H9 (cell line): Measurements from ENCODE around the gene DIPK1C. TPM values are rescaled to one million over a fixed set of nuclear protein-coding genes. Genes with fewer than 3 reads are reported as not detected.

Experiments used
- DNase-seq: peaks from one replicate; pipeline ENCODE4 v3.0.0-alpha.2; 2017
- H2AFZ ChIP-seq: one replicate; pipeline ENCODE4 v1.6.1; 2013; ENCODE audit warnings: mild to moderate bottlenecking, low read length, control low read depth, moderate library complexity
- H2AK5ac ChIP-seq: 2 replicates; pipeline ENCODE4 v1.6.1; 2013; ENCODE audit warnings: low read length, control low read depth, mixed read lengths; ENCODE audit not compliant: insufficient read length
- H2BK120ac ChIP-seq: one replicate; pipeline ENCODE4 v1.6.1; 2013; ENCODE audit warnings: low read depth, mild to moderate bottlenecking, low read length, control low read depth, inconsistent platforms; ENCODE audit not compliant: poor library complexity, severe bottlenecking
- H2BK12ac ChIP-seq: 2 replicates; pipeline ENCODE4 v1.6.1; 2013; ENCODE audit warnings: low read length, control low read depth, mixed read lengths, low read depth; ENCODE audit not compliant: insufficient read length
- H2BK15ac ChIP-seq: 2 replicates; pipeline ENCODE4 v1.6.1; 2013; ENCODE audit warnings: low read depth, low read length, control low read depth
- H2BK20ac ChIP-seq: one replicate; pipeline ENCODE4 v1.6.1; 2013; ENCODE audit warnings: low read depth, mild to moderate bottlenecking, low read length, control low read depth, inconsistent platforms; ENCODE audit not compliant: poor library complexity, severe bottlenecking
- H2BK5ac ChIP-seq: 2 replicates; pipeline ENCODE4 v1.6.1; 2013; ENCODE audit warnings: low read length, control low read depth, mixed read lengths; ENCODE audit not compliant: insufficient read length
- H3K14ac ChIP-seq: 2 replicates; pipeline ENCODE4 v1.6.1; 2013; ENCODE audit warnings: low read length, control low read depth; ENCODE audit not compliant: insufficient read depth
- H3K18ac ChIP-seq: 2 replicates; pipeline ENCODE4 v1.6.1; 2013; ENCODE audit warnings: low read depth, mild to moderate bottlenecking, mixed read lengths, low read length, control low read depth; ENCODE audit not compliant: insufficient read length
- H3K23ac ChIP-seq: 2 replicates; pipeline ENCODE4 v1.6.1; 2013; ENCODE audit warnings: low read length, control low read depth, mixed read lengths, low read depth; ENCODE audit not compliant: insufficient read length
- H3K23me2 ChIP-seq: 2 replicates; pipeline ENCODE4 v1.6.1; 2013; ENCODE audit warnings: low read depth, mild to moderate bottlenecking, mixed read lengths, low read length, control low read depth; ENCODE audit not compliant: insufficient read length, poor library complexity, severe bottlenecking
- H3K27ac ChIP-seq: 2 replicates; pipeline ENCODE4 v1.5.1; 2013; ENCODE audit warnings: low read length, control low read depth, mixed read lengths, low read depth; ENCODE audit not compliant: insufficient read length
- H3K27me3 ChIP-seq: 2 replicates; pipeline ENCODE4 v1.6.1; 2013; ENCODE audit warnings: low read length, control low read depth, inconsistent platforms; ENCODE audit not compliant: insufficient read depth
- H3K4ac ChIP-seq: 2 replicates; pipeline ENCODE4 v1.6.1; 2013; ENCODE audit warnings: low read depth, mild to moderate bottlenecking, control low read depth, inconsistent platforms, low read length, moderate library complexity
- H3K4me1 ChIP-seq: 2 replicates; pipeline ENCODE4 v1.6.1; 2013; ENCODE audit warnings: low read length, control low read depth, inconsistent platforms; ENCODE audit not compliant: insufficient read depth
- H3K4me2 ChIP-seq: 2 replicates; pipeline ENCODE4 v1.6.1; 2013; ENCODE audit warnings: low read length, control low read depth, mixed read lengths; ENCODE audit not compliant: insufficient read length, insufficient read depth
- H3K56ac ChIP-seq: 2 replicates; pipeline ENCODE4 v1.6.1; 2013; ENCODE audit warnings: low read depth, mild to moderate bottlenecking, mixed read lengths, low read length, control low read depth; ENCODE audit not compliant: insufficient read length
- H3K79me1 ChIP-seq: 2 replicates; pipeline ENCODE4 v1.6.1; 2013; ENCODE audit warnings: low read depth, mild to moderate bottlenecking, moderate library complexity, low read length, control low read depth, inconsistent platforms; ENCODE audit not compliant: insufficient read depth, poor library complexity, severe bottlenecking
- H3K79me2 ChIP-seq: 2 replicates; pipeline ENCODE4 v1.6.1; 2013; ENCODE audit warnings: low read length, control low read depth, inconsistent platforms; ENCODE audit not compliant: insufficient read depth
- H3K9ac ChIP-seq: 2 replicates; pipeline ENCODE4 v1.6.1; 2013; ENCODE audit warnings: low read length, control low read depth, mixed read lengths; ENCODE audit not compliant: insufficient read length; ENCODE audit errors: extremely low read depth
- H3K9me3 ChIP-seq: one replicate; pipeline ENCODE4 v1.6.1; 2013; ENCODE audit warnings: low read depth, low read length, inconsistent platforms; ENCODE audit not compliant: control insufficient read depth
- H3T11ph ChIP-seq: one replicate; pipeline ENCODE4 v1.6.1; 2013; ENCODE audit warnings: mild to moderate bottlenecking, low read length, control low read depth, inconsistent platforms
- H4K20me1 ChIP-seq: one replicate; pipeline ENCODE4 v1.6.1; 2013; ENCODE audit not compliant: control insufficient read depth, insufficient read length, insufficient read depth
- H4K5ac ChIP-seq: 2 replicates; pipeline ENCODE4 v1.6.1; 2013; ENCODE audit warnings: low read depth, mild to moderate bottlenecking, mixed read lengths, low read length, control low read depth; ENCODE audit not compliant: insufficient read length
- H4K8ac ChIP-seq: replicated peaks from 2 replicates; pipeline ENCODE4 v1.6.1; 2013; ENCODE audit warnings: low read length, control low read depth, mixed read lengths, low read depth; ENCODE audit not compliant: insufficient read length
- H4K91ac ChIP-seq: 2 replicates; pipeline ENCODE4 v1.6.1; 2013; ENCODE audit warnings: low read depth, mild to moderate bottlenecking, moderate library complexity, mixed read lengths, low read length, control low read depth; ENCODE audit not compliant: insufficient read length
- H3K27ac Mint-ChIP-seq, 3 experiments: 2 replicates in 2 of 3; 3 replicates in 1 of 3; pipeline ENCODE4 v1.8.0; 2020 to 2021; ENCODE audit warnings: mixed read lengths in 3 of 3, mild to moderate bottlenecking in 1 of 3, moderate library complexity in 1 of 3
- H3K27me3 Mint-ChIP-seq: 2 replicates; pipeline ENCODE4 v1.8.0; 2021; ENCODE audit warnings: low read depth, mild to moderate bottlenecking, moderate library complexity, mixed read lengths
- H3K36me3 Mint-ChIP-seq, 3 experiments: 2 replicates in 2 of 3; 3 replicates in 1 of 3; pipeline ENCODE4 v1.8.0; 2020 to 2021; ENCODE audit warnings: low read depth in 3 of 3, mixed read lengths in 3 of 3; ENCODE audit not compliant: insufficient read depth in 1 of 3
- H3K4me1 Mint-ChIP-seq, 2 experiments: 2 replicates each; pipeline ENCODE4 v1.8.0; 2020; ENCODE audit warnings: mixed read lengths in 2 of 2
- H3K4me3 Mint-ChIP-seq, 2 experiments: 2 replicates in 1 of 2; 3 replicates in 1 of 2; pipeline ENCODE4 v1.8.0; 2020 to 2021; ENCODE audit warnings: mild to moderate bottlenecking in 2 of 2, mixed read lengths in 2 of 2, moderate library complexity in 1 of 2
- H3K9me3 Mint-ChIP-seq, 2 experiments: 2 replicates in 1 of 2; 3 replicates in 1 of 2; pipeline ENCODE4 v1.8.0; 2020; ENCODE audit warnings: mild to moderate bottlenecking in 2 of 2, mixed read lengths in 2 of 2, moderate library complexity in 1 of 2
- CTCF ChIP-seq: fragments of 200-600 bp; sonication (generic); conservative IDR thresholded peaks from 3 replicates; pipeline ENCODE4 v1.8.0; 2021; ENCODE audit warnings: antibody characterized with exemption, mild to moderate bottlenecking
- WGBS: extraction: QIAGEN DNeasy Blood & Tissue Kit; methylation state at CpG from one replicate; pipeline ENCODE4 v1.1.7; 2013; ENCODE audit warnings: missing lambda C conversion rate, low lambda C conversion rate, mixed read lengths; ENCODE audit not compliant: insufficient read length; ENCODE audit errors: extremely low coverage; 5-methylcytosine and 5-hydroxymethylcytosine counted together
- total RNA-seq: library from RNA; stranded (reverse); gene quantifications from 2 replicates; pipeline ENCODE4 v1.2.1, GENCODE V29; 2021

Gene DIPK1C
- total RNA-seq, 1 experiment from 2014 or later = not detected

DNA sequence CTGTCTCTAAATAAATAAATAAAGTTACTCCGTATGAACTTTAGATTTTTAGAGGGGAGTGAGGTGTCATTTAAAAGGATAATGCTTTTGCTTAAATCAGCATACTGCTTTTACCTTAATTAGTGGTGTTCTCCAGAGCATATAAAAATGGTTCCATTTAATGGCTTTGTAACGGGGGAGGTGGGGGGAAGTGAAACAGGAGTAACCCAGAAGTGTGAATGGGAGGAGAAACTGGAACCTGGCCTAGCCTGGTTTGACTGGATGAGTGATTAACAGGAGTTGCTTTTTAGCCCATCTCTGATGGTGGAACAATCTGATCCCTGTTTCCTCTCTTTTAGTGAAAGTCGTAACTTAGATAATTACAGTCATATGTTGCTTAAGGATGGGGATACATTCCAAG is 40.7 kb upstream of the DIPK1C start:
- Histone ChIP-seq H3K79me1 (peaks cover 4% of the 10 kb centered on the region), H3K23me2 (peaks cover 7% of the 10 kb centered on the region), H2BK120ac (no peak overlapping the region), H3K23ac (no peak overlapping the region), H4K8ac (no peak overlapping the region), H2AK5ac (no peak overlapping the region), H2BK20ac (no peak overlapping the region), H4K91ac (no peak overlapping the region), H4K5ac (no peak overlapping the region), H3T11ph (no peak overlapping the region), H3K27ac (no peak overlapping the region), H3K14ac (no peak overlapping the region), H3K27me3 (no peaks in the 10 kb centered on the region), H3K18ac (no peak overlapping the region), H3K9ac (no peak overlapping the region), H3K56ac (no peak overlapping the region), H2BK5ac (no peak overlapping the region), H3K4me2 (no peak overlapping the region), H2AFZ (no peak overlapping the region), H3K4me1 (peaks cover 3% of the 10 kb centered on the region; the same call in 1 of the 2 replicates), H3K79me2 (peaks cover 9% of the 10 kb centered on the region; the same call in 1 of the 2 replicates), H3K4ac (no peak overlapping the region), H3K9me3 (no peaks in the 10 kb centered on the region), H2BK15ac (no peak overlapping the region), H4K20me1 (no peaks in the 10 kb centered on the region), H2BK12ac (no peak overlapping the region)
- H3K9me3 Mint-ChIP-seq = no peaks in the 10 kb centered on the region; a peak in 1 of 5 replicates
- H3K27me3 Mint-ChIP-seq = no peaks in the 10 kb centered on the region
- no peak overlapping the region for H3K27ac Mint-ChIP-seq
- H3K4me3 Mint-ChIP-seq = peak overlapping the region; percentile 92 to 94
- H3K4me1 Mint-ChIP-seq = peaks cover 23 to 26% of the 10 kb centered on the region in 2 experiments
- TF ChIP-seq CTCF = no peak
- no CpG with 5 or more reads among the region's 3 CpGs for WGBS
- no peak for DNase-seq
- peaks cover 25 to 40% (median 40%) of the 10 kb centered on the region in 3 experiments for H3K36me3 Mint-ChIP-seq
